ENCODE measurements around the gene DPM3.

DNA sequence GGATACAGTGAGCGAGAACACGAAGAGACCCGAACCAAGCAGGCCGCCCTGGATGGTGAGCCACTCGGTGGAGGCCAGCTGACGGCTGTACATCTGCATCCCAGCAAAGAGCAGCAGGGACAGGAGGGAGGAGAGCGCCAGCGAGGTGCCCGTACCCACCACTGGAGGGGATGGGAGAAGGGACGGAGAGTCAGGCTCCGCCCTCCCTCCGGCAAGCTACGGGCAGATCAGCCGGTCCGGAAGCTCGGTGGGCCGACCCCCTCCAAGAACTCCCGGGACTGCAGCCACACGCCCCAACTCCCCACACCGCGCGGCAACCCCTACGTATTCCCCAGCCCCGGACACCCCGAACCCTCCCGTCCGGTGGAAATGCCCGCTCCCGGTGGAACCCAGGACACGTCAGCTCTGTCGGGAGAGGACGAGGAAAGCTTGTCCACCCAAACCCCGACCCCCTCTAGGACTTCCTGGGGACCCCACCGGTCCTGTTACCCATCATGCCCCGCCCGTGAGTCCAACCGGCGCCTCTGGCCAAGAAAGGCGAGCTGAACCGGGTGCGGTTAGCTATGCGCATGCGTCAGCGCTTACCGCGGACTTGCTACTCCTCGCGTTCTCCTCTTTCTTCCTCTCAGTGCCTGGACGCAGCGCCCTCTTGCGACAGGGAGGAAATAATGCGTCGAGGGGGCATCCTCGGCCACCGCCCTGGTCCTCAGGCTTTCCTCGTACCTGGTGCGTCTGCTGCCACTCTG, 32.6 kb upstream of the DPM3 start, which contains the start of gene KRTCAP2:
- TF ChIP-seq, protein P1, sequence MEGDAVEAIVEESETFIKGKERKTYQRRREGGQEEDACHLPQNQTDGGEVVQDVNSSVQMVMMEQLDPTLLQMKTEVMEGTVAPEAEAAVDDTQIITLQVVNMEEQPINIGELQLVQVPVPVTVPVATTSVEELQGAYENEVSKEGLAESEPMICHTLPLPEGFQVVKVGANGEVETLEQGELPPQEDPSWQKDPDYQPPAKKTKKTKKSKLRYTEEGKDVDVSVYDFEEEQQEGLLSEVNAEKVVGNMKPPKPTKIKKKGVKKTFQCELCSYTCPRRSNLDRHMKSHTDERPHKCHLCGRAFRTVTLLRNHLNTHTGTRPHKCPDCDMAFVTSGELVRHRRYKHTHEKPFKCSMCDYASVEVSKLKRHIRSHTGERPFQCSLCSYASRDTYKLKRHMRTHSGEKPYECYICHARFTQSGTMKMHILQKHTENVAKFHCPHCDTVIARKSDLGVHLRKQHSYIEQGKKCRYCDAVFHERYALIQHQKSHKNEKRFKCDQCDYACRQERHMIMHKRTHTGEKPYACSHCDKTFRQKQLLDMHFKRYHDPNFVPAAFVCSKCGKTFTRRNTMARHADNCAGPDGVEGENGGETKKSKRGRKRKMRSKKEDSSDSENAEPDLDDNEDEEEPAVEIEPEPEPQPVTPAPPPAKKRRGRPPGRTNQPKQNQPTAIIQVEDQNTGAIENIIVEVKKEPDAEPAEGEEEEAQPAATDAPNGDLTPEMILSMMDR (IDR thresholded peaks at IDR 0.05; ENCODE audit: insufficient read depth, low read length) = peak; percentile 93
- peak; percentile 81; the same call in 1 of the 2 replicates for TF ChIP-seq POLR2AphosphoS5 (IDR thresholded peaks at IDR 0.05; ENCODE audit: low read depth)
- peak; percentile 60; the same call in 1 of the 2 replicates for TF ChIP-seq SPI1 (IDR thresholded peaks at IDR 0.05; ENCODE audit: borderline replicate concordance, low read depth)
